Loucy (cell line): ENCODE results near the gene IL37.

Experiments used
- CTCF ChIP-seq: fragments of 200-600 bp; sonication (generic); conservative IDR thresholded peaks from 2 replicates; pipeline ENCODE4 v1.5.1; 2014; ENCODE audit warnings: mild to moderate bottlenecking, antibody characterized with exemption, low read length
- EZH2phosphoT487 ChIP-seq: fragments of 200-600 bp; IDR thresholded peaks from 2 replicates; pipeline ENCODE4 v1.6.1; 2018; ENCODE audit warnings: antibody characterized with exemption, mild to moderate bottlenecking, moderate library complexity, borderline replicate concordance

GRCh38 chr2:112893752-112894151 lies 17.2 kb upstream of the IL37 start:
- no peak for TF ChIP-seq EZH2phosphoT487
- TF ChIP-seq CTCF, result no peak
